ENCODE results near the gene IRAK1BP1.

DNA sequence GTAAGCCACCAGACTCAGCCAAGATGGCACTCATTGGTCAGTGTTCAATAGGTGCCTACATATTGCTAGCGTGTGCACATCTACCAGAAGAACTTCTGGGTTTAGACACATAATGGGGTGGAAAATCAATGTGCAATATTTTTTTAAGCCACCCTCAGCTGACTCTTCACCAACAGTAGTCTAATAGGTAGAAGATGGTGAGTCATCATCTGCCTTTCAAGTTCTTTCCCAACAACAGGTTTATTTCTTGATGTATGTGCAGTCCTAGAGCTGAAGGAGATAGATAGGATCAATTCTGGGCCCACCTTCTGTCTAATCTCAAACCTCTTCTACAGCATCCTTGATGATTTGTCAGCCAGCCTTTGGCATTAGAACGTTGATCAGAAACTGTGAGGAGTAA, 41.3 kb downstream of the IRAK1BP1 start:
- TF ChIP-seq, protein P1, sequence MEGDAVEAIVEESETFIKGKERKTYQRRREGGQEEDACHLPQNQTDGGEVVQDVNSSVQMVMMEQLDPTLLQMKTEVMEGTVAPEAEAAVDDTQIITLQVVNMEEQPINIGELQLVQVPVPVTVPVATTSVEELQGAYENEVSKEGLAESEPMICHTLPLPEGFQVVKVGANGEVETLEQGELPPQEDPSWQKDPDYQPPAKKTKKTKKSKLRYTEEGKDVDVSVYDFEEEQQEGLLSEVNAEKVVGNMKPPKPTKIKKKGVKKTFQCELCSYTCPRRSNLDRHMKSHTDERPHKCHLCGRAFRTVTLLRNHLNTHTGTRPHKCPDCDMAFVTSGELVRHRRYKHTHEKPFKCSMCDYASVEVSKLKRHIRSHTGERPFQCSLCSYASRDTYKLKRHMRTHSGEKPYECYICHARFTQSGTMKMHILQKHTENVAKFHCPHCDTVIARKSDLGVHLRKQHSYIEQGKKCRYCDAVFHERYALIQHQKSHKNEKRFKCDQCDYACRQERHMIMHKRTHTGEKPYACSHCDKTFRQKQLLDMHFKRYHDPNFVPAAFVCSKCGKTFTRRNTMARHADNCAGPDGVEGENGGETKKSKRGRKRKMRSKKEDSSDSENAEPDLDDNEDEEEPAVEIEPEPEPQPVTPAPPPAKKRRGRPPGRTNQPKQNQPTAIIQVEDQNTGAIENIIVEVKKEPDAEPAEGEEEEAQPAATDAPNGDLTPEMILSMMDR (IDR thresholded peaks at IDR 0.05; ENCODE audit: insufficient read depth, low read length, poor library complexity, severe bottlenecking): no peak
- TF ChIP-seq EZH2phosphoT487 (conservative IDR thresholded peaks at IDR 0.05; ENCODE audit: low read length): no peak

Measured in SU-DHL-6 (cell line).